Fibroblast of peridontal ligament (primary cell): ENCODE data around the gene SSTR3.

Experiments
- DNase-seq: peaks from one replicate; pipeline ENCODE4 v3.0.0-alpha.2; 2010; ENCODE audit errors: extremely low read depth

The SSTR3 gene

DNA sequence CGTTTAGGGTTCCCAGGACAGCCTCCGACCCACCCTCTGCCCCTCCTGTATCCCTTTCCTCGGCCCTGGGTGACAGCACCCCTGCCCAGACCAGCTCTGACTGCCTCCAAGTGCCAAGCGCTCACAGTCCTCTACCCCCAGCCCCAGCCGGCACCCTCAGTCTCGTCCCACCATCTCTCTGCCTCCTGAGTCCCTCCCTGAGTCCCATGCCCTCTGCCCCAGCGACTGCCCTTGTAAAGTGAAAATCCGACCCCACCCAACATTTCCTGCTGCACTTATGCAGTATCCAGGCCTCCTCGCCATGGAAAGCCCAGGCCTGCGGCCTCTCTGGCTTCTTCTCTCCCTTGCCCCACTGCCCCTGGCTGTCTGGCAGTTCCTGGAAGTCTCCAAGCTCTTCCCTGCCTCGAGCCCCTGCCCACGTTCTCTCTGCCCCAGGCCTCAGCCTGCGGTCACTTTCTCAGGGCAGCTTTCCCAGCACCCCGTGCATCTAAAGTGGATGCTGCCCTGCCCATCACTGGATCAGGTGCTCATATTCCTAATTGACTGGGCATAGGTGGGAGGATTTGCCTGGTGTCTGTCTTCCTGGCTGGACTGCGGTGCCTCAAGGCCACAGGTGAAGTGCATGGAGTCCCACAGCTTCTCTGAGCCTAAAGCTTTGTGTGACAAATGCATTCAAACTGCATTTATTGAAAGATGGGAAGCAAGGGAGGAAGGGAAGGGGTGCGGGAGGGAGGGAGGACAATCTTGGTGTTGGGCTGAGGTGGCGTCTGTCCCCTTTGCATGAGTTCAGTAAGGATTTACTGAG is 44.9 kb downstream of the SSTR3 start:
- DNase-seq = no peak

DNA sequence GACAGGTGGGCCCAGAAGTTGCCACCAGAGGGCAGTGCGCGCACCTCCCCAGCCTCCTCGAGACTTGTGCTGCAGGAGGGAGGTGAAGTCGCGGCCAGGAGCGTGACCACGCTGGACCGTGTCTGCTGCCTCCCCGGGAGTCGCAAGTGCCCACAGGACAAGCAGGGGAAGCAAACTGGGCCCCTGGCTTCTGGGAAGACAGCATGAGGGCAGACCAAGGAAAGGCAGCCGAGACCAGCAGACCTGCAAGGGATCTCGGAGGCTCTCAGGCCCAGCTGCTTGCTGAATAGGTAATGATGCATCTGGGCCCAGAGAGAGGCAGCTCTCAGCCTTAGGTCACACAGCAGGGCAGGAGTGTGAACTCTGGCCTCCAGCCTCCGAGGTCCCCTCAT is 45.6 kb downstream of the SSTR3 start:
- peak; percentile 71 for DNase-seq

DNA sequence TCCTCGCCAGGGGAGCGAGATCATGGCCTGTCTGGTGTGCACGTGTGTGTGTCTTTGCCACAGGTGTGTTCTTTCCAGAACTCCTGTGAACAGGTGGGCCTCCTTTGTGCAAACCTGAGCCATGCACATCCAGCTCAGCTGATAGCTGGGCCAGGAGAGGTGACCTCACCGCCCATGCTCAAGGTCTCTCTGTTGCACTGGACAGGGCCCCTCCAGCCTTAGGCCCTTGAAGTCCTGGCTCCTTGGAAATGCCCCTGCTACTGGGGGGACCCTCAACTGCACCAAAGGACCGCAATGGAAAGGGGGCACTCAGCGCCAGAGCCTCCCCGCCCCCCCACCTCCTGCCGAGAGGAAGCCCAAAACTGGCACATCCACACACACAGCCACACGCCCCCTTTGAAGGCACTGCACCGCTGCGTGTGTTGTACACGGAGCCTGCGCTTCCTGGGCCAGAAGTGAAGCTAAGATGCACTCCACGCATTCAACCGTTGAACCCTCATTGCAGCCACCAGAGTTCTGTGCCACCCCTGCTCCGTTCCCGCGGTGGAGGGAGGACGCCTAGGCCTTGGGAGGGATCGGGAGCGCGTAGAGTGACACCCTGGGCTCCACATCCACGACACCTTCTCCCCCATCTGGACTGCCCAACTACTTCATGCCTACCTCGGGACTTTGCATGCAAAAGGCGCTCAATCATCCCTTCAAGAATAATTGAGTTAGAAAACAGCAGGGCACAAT is 46.2 kb downstream of the SSTR3 start:
- no peak for DNase-seq

DNA sequence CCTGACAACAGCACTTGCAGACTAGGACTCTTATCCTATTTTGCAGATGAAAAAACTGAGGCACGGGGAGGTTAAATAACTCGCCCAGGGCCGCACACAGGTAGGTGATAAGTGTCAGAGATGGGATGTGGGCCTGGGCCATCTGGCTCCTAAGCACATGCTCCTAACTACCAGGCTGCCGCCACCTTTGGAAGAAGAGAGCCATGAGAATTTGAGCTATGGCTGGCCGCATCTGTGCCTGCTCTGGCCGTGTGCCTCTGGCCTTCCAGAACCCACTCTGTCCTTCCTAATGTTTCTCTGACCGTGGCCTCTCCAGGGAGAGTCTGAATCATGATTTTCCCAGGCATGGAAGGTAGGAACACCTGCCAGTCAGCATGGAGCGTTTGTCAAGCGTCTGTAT is 47.2 kb downstream of the SSTR3 start:
- DNase-seq = no peak

DNA sequence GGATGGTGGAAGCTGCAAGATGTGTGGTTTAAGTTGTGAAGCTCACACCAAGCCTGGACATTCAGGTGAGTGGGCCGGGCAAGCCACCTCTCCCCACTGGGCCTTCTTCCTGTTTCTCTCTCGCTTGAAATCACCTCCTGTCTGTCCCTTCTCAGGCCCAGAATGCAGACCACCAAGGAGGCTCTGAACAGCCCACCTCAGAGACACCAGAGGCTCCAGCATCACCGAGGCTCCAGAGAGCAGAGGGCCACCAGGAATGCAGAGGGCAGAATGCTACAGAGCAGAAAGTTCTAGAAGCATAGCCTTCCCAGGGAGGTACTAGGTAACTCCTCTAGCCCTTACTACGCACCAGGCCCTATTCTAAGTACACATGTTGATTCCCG is 47.8 kb downstream of the SSTR3 start:
- no peak for DNase-seq

DNA sequence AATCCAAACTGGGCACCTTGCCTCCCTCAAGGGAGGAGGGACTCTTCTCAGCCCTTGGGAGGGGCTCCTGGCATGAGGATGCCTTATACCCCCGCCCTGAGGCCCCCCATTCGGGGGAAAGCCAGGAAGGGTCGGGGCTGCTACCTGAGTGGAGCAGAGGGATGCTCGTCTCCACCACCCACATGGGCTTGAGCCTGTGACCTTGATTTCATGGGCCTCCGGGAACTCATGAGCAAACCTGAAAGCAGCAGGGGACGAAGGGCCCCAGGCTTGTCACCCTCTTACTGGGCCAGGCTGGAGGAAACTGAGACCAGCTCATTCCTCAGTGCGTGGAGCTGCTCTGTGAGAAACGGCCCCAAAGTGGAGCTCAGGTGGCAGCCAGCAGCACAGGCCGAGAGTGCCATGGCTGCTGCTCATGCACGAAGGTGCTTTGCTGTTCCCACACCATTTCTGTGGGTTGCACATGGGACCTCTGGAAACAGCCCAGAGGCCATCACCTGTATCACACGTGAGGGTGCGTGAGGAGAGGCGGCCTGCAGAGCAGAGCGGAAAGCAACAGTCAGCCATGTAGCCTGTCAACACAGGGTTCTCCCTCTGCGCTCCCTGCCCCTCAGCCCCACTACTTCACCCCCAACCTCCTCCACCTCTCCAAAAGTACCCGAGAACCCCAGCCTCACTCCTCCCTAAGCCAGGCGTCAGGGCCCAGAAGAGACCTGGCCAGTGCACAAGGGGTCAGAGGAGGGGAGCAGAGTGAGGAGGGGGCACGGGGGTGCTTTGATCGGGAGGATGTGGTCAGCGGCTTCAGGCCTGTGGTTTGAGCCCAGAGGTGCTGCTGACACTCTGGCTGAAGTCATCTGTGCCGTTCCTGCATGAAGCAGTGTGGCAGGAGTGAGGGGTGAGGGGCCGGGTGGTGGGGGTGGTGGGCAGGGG is 48.4 kb downstream of the SSTR3 start:
- DNase-seq = no peak

DNA sequence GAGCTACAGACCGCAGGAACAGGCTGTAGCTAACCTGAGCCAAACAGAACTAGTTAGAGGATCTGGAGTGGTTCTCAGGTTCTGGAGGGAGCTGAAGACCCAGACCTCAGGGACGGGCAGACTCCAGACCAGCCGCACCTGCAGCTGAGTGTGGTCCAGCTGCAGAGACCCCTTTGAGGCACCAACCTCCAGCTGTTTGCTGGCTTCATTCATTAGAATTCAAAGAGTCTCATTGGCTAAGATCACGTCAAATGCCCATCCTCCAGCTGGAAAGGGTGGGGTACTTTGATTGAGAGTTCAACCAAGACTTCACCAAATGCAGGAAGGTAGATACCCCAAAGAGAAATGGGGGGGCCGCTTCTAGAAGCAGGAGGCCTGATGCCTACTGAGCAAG is 49.2 kb downstream of the SSTR3 start:
- no peak for DNase-seq

DNA sequence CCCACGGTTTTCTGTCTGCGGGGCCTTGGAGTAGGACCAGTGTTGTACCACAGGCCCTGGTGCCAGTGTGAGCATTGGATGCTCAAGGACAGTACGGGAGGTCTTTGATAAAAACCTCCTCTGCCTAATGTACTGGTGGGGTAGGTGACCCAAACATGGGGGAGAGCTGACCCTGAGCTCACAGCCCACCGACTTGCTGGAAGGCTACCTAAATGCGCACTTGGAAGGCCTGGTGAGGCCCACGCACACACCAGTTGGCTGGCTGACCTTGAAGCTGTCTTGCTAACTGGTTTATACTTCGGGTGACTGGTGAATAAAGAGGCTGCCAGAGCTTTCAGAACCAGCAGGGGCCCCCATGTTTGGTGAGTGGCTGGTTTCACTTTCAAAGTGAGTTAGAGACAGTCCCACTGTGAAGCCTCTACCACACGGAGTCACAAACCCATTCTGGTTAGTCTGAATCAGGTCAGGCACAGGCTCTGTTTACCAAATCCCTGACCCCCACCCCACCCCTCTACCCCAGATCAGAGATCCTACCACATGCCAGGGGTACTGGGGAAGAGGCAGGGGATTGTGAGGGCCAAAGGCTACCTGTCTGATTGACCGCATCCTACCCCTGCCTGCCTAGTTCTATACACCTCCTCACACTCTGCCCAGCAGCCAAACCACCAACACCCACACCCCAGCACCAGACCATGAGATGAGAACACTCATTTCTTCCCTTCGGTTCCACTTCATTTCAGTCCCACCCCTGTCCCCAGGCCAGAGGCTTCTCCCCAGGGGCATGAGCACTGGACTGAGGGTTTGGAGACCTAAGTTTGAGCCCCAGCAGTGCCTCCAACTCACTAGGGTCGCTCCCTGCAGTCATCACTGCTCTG is 49.8 kb downstream of the SSTR3 start:
- no peak for DNase-seq

DNA sequence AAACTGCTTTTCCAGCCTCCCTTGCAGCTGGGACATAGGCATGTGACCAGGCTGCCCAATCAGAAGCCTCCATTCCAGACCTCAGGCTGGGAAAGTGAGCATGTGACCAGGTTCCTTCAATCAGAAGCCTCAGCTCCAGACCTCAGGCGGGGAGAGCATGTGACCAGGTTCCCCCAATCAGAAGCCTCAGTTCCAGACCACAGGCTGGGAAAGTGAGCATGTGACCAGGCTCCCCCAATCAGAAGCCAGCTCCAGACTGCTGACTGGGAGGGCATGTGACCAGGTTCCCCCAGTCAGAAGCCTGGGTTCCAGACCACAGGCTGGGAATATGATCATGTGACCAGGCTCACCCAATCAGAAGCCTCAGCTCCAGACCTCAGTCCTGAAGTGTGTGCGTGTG is 50.8 kb downstream of the SSTR3 start:
- DNase-seq = no peak

DNA sequence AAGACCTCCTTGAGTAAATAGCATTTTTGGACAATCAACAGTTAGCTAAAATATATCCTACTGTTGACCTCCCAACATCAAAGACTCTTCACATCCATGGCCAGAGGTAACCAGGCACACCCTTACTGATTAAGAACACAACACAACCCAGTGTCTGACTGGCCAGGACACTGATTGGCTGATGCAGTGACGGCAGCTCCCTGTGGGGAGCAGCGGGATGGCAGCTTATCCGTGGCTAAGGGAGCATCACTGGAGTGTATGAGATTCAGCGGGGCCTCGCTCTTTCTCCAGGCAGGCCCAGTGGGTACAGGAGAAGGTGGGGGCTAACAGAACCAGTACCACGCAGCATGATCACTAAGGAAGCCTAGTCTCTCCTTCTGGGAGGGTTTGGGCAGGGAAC is 52.2 kb downstream of the SSTR3 start:
- no peak for DNase-seq

DNA sequence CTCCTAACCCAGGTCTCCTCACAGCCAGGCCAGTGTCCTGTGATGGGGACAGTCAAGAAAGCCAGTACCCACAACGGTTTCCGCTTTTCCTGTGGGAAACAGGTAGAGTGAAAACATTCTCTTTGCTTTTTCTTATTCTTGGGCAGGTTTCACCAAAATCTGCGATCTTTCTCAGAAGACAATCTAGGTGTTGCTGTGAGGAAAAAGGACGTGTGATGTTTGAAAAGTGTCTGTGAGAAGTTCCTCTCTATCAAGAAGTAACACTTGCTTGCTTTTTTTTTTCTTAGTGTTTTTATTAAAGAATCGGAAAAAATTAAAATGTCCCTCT is 53.4 kb downstream of the SSTR3 start:
- DNase-seq = no peak

DNA sequence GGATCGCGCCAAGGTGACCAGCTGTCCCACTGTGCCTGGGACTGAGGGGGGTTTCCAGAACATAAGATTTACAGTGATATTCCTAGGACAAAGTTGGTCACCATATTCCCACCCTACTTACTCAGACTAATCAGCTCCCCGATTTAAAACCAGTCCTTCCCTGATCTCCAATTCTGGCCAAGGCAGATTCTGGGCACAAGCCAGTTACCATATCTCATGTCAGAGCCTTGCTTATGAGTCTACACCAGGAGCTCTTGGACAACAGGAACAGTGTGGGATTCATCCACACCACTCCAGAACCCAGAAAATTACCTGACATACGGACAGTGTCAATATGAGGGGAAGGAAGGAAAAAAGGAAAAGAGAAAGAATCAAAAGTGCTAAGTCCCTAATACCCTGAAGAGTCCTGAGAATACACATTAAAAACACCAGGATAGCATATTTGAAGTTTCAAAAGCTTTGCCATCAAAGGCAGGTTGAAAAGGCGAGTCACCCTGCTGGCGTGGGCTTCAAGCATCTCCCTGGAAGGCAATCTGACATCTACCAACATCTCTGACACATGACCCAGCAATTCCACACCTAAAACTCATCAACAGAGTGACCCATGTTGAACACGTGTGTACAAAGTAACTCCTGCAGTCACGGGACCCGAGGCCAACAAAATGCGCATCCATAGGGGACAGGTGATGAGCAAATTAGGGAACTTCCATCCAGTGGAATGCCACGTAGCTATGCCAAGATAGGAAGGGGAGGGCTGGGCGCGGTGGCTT is 54.6 kb downstream of the SSTR3 start:
- no peak for DNase-seq

DNA sequence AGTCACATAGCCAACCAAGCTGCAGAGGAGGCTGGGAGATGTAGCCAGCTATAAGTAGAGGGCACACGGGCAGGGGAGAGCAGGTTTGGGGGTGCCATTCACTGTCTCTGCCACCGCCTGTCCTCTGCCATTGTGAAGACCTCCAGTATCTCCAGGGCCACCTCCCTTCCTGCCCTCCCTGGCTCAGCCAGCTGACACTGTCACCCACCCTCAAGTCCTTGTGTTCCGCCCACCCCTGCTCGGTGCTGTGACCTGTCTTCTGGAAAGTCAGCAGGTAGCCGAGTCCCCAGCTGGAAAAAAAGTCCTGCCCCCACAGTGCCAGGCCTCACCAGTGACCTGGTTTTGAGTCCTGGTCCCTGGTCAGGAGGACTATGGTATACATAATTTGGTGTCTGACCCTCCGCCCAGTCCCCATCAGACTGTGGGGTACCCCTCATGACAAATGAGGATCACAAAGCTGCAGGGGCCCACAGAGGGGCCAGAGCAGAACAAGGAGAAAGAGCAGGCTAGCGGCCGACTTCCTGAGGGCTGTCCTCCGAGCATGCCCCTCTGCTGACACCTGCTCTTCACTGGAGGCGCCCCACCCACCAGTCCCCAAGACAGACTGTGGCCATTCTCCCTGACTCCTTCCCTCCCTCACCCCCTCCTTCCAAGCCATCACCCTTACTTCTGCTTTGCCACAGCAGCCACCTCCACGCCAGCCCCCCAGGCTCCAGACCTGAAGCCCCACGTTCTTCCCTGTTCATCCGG is 55.4 kb downstream of the SSTR3 start:
- DNase-seq = no peak

DNA sequence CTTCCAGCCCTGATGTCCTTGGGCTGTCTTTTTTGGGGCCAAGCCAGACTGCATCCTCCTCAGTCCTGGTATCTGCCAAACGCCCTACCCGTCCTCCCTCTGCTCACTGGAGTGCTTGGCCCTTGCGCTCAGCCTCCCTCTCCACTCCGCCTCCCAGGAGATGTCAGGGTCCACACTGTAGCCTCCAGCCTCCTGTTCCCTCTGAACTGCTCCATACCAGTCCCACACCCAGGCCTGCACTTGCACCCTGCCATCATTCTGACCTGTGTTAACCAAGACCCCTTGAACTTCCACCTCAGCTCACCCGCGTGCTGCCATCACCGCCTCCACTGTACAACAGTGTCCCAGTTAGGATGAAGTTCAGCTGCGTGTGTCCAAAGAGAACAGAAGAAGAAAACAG is 56.3 kb downstream of the SSTR3 start:
- no peak for DNase-seq

DNA sequence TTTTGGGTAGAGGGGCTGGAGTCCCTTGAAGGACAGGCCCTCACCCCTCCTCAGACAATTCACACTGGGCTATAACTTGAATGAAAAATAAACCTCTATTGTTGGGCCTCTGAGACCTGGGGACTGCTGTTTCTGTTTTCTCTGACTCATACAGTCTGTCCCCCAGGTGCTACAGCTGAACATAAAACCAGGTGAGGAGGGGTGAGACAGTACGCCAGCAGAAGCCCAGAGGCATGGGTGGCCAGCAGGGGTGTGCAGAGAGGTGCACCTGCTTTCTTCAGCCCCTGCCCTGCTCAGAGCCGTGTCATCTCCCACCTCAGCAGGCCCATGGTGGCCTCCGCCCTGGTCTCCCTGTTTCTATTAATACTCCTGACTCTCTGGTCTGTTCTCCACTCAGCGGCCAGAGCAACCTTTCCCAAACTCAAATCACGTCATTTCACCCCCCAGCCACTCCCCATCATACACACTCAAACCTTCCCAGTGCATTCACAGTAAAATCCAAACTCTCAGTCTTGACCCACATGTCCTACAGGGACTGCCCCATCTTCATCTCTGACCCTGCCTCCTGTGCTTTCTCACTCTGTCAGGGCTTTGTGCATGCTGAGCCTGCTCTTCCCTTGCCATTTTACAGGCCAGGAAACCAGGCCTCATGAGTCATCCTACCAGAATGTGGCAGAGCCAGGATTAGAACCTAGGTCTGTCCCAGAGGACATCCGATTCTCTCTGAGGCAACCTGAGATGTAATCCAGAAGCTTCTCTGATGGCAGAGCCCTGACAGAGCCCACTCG is 57.2 kb downstream of the SSTR3 start:
- no peak for DNase-seq
